ENCODE measurements around the gene USH1C.

DNA sequence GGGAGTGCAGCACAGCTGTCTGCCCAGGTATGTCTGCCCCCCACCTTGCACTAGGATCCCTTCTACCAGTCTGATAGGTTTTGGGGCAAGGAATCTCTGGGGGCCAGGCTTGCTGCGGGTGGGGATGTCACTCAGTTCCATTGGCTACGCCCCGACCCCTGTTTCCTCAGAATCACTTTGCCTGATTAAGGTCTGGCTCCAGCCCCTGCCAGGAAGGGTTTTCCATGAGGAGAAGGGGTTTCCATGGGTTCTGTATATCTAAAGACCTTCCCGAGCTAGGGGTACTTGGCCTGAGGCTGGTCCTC, 16.8 kb upstream of the USH1C start:
- TF ChIP-seq, protein P1, sequence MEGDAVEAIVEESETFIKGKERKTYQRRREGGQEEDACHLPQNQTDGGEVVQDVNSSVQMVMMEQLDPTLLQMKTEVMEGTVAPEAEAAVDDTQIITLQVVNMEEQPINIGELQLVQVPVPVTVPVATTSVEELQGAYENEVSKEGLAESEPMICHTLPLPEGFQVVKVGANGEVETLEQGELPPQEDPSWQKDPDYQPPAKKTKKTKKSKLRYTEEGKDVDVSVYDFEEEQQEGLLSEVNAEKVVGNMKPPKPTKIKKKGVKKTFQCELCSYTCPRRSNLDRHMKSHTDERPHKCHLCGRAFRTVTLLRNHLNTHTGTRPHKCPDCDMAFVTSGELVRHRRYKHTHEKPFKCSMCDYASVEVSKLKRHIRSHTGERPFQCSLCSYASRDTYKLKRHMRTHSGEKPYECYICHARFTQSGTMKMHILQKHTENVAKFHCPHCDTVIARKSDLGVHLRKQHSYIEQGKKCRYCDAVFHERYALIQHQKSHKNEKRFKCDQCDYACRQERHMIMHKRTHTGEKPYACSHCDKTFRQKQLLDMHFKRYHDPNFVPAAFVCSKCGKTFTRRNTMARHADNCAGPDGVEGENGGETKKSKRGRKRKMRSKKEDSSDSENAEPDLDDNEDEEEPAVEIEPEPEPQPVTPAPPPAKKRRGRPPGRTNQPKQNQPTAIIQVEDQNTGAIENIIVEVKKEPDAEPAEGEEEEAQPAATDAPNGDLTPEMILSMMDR (IDR thresholded peaks at IDR 0.05): no peak
- no peak for TF ChIP-seq POLR2A (IDR thresholded peaks at IDR 0.05)
